Right lobe of liver (tissue), 4 donors: ENCODE measurements around the gene ADAMTS20.

Source experiments
- POLR2A ChIP-seq: fragments of 450-650 bp; IDR thresholded peaks from one replicate; pipeline ENCODE4 v1.6.1; 2017; ENCODE audit warnings: antibody characterized with exemption, mild to moderate bottlenecking
- TF ChIP-seq, protein P1 (sequence below), 4 donors: fragments of 200-600 bp in 3 of 4; fragments of 450-650 bp in 1 of 4; IDR thresholded peaks; one replicate each; pipeline versions ENCODE4 v1.5.1 to v1.8.0; 2016 to 2022; ENCODE audit warnings: antibody characterized with exemption in 4 of 4, mild to moderate bottlenecking in 2 of 4
- donor health status: DM: no; HTN: no; CAD: no.
- donor health status: DM: no; HTN: no; CAD: no.
- donor health status: DM: no; HTN: yes; CAD: no.

GRCh38 chr12:43406801-43407200, 145.2 kb downstream of the ADAMTS20 start:
- TF ChIP-seq, protein P1, sequence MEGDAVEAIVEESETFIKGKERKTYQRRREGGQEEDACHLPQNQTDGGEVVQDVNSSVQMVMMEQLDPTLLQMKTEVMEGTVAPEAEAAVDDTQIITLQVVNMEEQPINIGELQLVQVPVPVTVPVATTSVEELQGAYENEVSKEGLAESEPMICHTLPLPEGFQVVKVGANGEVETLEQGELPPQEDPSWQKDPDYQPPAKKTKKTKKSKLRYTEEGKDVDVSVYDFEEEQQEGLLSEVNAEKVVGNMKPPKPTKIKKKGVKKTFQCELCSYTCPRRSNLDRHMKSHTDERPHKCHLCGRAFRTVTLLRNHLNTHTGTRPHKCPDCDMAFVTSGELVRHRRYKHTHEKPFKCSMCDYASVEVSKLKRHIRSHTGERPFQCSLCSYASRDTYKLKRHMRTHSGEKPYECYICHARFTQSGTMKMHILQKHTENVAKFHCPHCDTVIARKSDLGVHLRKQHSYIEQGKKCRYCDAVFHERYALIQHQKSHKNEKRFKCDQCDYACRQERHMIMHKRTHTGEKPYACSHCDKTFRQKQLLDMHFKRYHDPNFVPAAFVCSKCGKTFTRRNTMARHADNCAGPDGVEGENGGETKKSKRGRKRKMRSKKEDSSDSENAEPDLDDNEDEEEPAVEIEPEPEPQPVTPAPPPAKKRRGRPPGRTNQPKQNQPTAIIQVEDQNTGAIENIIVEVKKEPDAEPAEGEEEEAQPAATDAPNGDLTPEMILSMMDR (IDR thresholded peaks at IDR 0.05), result no peak
- TF ChIP-seq POLR2A, result no peak
